Fibroblast of skin of right quadriceps (primary cell): ENCODE results near the gene UNC5A.

Source experiments
- DNase-seq: peaks from one replicate; pipeline ENCODE4 v3.0.0-alpha.2; 2013

The UNC5A gene

GRCh38 chr5:176810081-176810597, at the start of gene UNC5A:
Gene UNC5A (plus strand): TSS chr5:176810559. CDS start chr5:176810751, 192 bp downstream.
- peak; percentile 60 for DNase-seq

DNA sequence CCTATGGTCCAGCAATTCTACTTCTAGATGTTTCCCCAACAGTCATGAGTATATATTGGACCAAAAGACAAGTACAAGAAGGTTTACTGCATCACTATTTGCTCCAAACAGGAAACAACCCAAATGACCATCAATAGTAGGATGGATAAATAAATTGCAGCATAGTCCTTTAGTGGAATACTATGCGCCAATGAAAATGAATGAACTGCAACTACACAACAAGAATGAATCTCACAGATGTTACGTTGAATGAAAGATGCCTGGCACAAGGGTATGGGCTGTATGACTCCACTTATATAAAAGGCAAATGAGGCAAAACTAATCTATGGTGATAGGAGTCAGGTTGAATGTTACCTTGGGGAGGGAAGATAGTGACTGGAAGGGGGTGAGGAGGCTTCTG, 48.6 kb upstream of the UNC5A start:
- DNase-seq = no peak

GRCh38 chr5:176762489-176762888, 47.9 kb upstream of the UNC5A start:
- DNase-seq = no peak

DNA sequence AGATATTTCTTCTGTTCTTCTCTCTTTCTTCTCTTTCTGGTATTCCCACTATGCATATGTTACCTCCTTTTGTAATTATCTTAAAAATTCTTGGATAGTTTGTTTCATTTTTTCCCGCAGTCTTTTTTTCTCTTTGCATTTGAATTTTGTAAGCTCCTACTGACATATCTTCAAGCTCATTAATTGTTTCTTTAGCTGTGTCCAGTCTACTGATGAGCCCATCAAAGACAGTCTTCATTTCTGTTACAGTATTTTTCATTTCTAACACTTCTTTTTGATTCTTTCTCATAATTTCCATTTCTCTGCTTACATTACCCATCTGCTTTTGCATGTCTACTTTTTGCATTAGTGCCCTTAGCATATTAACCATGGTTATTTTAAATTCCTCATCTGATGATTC, 44.7 kb upstream of the UNC5A start:
- no peak for DNase-seq

DNA sequence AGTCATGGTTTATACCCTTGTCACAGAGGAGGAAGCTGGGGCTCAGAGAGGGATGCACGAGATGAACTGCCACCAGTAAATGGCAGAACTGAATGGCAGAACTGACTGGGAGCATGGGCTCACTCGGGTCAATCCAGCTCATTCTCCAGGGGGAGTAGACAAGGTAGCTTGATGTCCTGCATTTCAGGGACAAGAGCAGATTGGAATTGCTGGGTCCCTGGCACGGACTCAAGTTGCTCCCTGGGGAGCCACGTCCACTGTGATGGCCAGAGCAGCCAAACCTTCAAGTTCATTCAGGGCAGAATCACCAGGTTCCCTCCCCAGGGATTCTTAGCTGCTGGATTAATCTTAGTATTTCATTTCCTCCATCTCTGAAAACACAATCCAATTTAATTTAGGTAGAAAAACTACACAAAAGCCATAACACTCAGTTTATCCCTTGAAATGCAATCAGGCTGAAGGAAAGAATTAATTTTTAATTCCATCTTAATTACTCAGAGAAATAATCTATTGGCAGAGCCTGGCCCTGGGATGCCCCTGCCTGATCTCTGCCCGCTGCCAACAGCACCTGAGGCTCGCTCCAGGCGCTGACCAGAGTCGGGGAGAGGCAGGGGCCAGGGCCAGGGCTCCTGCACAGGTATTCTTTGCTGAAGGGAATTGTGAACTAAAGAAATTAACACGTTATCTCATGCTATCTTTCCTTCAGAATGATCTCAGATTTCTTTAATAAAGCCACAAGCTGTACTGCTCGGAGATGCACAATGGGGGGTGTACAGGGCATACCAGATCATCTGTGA, 42.0 kb upstream of the UNC5A start:
- DNase-seq = no peak

- no peak for DNase-seq
Observed at GRCh38 chr5:176769911-176770310, 40.4 kb upstream of the UNC5A start.

DNA sequence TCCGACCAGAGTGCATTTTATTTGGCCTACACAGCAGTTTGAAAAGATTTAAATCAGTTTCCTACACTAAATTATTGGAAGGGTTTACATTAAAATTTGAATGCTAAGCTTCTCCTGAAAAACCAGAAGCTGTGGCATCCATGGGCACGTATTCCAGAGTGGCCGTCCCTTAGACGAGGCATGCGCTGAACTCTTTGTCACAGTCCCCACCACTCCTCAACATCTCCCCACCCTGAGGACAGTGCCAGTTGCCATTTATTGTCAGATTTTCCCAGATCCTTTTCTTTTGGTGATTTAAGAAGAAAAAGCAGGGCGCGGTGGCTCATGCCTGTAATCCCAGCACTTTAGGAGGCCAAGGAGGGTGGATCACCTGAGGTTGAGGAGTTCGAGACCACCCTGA, 39.9 kb upstream of the UNC5A start:
- DNase-seq = no peak

DNA sequence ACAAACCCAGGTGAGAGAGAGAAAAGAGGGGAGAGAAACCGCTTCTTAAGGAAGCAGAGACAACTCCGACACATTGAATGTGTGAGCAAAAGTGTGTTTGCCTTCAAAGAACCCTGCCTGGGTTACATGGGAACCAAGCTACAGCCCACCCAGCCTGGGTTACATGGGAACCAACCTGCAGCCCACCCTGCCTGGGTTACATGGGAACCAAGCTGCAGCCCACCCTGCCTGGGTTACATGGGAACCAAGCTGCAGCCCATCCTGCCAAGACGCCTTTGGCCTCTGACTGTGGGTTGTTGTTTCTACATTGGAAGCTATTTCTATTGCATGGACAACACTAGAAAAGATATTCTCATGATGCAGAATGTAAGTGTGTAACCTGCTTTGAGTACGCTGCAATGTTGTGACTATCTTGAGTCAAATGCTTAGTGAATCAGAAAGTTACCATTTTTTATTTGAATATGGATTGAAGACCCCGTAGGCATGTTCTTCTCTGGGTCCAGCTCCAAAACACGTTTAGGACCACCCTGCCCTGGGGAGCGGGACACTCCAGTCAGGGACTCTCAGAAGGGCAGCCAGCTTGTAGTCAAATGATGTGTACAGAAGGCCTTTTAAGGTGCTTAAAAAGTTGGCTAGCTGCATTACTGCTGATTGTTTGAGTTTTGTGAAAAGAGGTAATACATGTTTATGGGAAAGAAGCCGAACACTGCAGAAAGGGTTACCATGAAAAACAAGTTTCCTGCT, 39.1 kb upstream of the UNC5A start:
- DNase-seq = no peak

GRCh38 chr5:176772271-176773210, 37.8 kb upstream of the UNC5A start:
- DNase-seq = no peak

DNA sequence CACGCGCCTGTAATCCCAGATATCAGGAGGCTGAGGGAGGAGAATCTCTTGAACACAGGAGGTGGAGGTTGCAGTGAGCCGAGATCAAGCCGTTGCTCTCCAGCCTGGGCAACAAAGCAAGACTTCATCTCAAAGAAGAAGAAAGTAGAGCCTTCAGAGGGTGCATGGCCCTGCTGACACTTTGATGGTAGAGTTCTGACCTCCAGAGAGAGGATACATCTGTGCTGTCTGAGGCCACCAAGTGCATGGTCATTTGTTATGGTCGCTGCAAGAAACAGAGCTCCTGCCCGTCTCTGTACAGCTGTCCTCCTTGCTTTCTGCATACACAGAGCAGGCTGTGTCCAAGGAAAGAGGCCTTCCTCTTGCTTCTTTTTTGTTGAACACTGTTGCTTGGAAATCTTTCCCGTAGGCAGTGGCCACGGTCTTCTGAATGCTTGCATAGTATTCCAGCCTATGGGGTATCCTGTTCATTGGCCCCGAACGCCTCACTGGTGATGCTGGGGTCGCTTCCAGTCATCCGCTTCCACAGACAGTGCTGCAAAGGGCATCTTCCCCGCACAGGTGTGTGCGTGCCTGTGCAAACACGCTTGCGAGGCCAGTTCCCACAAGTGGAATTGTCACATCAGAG, 36.8 kb upstream of the UNC5A start:
- no peak for DNase-seq

DNA sequence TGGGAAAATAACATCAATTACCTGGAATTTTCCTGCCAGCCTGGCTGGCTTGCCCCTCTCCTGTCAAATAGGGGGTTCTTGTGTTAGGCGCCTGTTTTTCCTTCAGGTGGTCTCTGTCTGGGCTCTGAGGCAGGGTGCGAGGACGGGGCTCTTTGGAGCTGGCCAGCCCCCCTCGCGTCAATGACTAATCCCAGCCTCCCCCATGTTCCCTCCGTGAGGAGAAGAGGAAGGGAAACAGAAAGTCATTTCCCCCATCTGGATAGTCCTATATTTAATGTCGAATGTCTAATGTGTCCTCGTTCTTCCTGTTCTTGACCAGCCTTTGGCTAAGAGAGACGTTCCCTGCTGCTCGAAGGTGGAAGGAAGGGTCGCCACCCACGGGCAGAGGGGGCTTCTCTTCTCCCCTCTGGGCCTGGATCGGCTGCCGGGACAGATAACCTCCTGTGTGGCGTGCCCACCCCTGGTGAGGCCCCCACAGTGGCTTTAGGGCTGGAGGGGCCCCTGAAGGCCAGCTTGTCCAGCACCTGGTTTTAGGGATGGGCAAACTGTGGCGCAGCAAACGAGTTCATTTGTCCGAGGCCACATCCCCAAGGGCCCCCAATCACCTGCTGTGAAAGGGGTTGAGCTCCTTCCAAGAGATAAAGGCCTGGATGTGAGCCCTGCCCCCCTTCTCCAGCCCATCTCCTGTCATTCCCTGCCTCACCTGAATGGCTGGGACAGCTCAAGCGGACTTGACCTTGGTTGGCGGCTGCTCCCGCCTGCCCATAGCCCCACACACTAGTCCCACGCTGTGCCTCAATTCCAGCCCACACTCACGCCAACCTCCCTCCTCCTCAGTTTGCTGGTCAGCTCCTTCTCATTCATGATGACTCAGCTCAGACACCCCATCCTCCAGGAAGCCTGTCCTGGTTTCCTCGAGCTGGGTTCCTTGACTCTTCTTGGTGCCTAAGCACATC, 35.9 kb upstream of the UNC5A start:
- DNase-seq = no peak

DNA sequence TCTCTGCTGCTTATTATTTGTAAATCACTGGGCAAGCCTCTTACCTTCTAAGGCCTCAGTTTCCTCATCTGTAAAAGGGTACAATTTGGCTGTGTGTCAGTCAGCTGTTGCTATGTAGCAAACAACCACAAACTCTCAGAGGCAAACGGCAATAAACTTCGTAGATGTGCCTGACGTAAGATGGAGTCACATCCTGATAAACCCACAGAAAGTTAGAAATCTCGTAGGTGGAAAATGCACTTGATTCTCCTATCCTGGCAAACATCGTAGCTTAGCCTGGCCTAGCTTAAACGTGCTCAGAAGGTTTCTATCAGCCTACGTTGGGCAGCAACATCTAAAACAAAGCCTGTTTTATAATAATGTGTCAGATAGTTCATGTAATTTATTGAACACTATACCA, 35.0 kb upstream of the UNC5A start:
- DNase-seq = no peak

DNA sequence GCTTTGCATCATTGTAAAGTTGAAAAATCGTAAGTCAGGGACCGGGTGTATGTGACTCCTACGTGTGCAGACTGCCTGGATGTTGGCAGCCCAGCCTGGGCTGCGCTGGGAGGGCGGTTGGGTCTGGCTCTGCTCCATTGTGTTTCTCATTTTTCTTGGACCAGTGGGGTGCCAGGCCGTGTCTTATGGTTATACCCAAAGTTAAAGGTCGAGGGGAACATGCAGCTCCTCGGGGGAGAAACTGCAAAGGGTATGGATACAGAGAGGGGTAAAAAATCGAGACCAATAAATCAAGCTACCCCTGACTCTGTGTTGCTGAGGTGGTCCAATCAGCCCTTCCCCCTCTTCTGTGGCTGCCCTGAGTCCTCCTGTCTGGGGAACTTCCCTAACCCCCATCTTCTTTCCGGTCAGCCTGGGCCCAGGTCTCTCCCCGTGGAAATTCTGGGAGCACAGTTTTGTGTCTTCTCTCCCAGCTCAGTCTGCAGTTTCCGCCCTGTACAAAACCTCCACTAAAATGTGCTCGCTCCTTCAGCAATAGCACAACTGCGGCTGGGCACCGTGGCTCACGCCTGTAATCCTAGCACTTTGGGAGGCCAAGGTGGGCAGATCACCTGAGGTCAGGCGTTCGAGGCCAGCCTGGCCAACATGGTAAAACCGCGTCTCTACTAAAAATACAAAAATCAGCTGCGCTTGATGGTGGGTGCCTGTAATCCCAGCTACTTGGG, 34.1 kb upstream of the UNC5A start:
- no peak for DNase-seq

DNA sequence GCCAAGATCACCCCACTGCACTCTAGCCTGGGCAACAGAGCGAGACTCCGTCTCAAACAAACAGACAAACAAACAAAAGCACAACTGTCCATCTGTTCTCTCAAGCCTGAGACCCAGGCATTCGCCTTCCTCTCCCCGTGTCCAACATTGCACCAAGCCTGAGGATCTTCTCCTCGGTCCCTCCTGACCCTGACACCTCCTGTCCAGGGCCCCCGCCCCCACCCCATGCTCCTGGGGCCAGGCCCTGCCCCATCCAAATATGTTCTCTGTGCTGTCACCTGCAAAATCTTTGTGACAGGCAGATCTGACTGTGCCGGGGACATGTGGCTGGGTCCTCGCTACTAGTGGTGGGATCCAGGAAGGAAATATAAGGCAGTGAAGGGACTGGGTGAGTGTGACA, 33.4 kb upstream of the UNC5A start:
- no peak for DNase-seq

GRCh38 chr5:176778921-176779465, 31.4 kb upstream of the UNC5A start:
- DNase-seq = no peak

DNA sequence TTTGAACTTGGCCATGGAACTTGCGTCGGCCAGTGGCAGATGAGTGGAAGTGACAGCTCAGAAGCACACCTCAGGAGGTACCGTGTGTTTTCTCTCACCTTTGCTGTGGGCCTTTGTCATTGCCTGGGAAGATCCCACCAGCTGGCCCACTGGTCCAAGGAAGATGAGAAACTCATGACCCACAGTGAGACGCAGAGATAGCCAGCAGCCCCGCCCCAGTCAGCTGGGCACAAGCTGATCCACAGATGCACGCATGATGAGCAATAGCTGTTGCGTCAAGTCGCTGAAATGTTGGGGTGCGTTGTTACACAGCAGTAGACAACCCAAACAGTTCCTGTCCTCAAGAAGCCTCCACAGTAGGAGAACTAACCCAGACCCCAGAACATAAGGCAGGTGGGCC, 30.8 kb upstream of the UNC5A start:
- no peak for DNase-seq

DNA sequence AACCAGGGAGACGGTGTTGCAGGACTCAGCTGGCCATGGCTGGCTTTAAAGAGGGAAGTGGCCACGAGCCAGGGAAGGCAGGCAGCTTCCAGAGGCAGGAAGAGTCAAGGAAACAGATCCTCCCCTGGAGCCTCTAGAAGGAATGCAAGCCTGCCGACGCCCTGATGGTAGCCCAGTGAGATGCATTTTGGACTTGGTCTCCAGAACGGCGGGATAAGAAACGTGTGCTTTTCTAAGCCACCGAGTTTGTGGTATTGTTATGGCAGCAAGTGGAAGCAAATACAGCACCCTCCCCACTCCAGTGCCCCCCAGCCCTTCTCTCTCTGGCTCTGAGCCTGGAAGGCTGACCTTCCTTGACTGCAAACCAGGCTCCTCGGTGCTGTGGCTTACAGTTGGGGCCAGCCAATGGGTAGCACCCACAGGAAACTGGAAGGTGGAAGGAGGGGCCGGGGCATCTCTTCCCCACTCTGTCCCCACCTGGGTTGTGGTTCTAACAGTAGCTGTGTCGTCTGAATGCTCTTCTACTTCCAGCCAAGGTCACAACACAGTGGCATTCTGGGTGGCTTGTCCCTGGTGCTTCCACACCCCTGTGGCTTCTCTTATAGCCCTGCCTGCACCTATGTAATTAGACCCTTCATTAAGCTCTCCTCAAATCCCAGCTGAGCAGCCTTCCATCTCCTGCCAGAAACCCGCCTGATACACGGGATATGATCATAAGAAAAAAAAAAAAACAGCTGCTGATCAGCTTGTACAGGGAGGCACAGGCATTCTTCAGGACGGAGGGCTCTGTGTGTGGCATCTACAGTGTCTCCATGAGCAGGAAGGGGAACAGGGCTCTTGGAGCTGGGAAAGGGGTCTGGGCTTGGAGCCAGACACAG, 29.9 kb upstream of the UNC5A start:
- DNase-seq = no peak

DNA sequence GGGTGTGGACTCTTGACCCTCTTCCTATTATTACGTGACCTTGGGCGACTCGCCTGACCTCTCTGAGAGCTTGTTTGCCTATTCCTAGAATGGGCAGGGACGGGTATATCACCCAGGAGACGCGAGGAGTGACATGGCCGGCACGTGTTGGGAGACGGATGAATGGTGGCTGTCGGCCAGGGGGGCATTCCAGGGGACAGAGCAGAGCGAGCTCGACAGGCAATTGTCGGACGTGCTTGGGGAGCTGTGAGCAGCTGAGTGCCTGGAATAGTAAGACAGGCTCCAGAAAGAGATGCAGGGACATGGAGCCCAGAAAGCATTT, 29.3 kb upstream of the UNC5A start:
- no peak for DNase-seq
